ENCODE data around the gene SMIM13. TPM values are rescaled to one million over a fixed set of nuclear protein-coding genes. Genes with fewer than 3 reads are reported as not detected.

SMIM13 gene
- polyA plus RNA-seq, 4 donors: 2.4 to 11.0 (median 4.1) TPM

- H3K4me1 ChIP-seq (ENCODE audit: control insufficient read depth in 3 of 3, insufficient read depth in 2 of 3, low read depth in 1 of 3, low read length in 2 of 3): peaks cover 2 to 8% (median 4%) of the 10 kb centered on the region in 3 donors
- no peak for DNase-seq
- no peak overlapping the region for H3K4me3 ChIP-seq (ENCODE audit: low read depth in 1 of 3, low read length in 3 of 3)
- FAIRE-seq: no peak
- H3K9me3 ChIP-seq (ENCODE audit: control insufficient read depth in 2 of 2, insufficient read depth in 1 of 2, low read depth in 1 of 2, low read length in 1 of 2): no peaks in the 10 kb centered on the region
- peak overlapping the region in 1 of 3 donors; percentile 58 for H3K27ac ChIP-seq (ENCODE audit: low read depth in 1 of 3, low read length in 2 of 3)
- H3K36me3 ChIP-seq (ENCODE audit: control insufficient read depth in 3 of 3, insufficient read depth in 2 of 3, low read depth in 1 of 3, low read length in 3 of 3): no peaks in the 10 kb centered on the region
- H3K27me3 ChIP-seq (ENCODE audit: control insufficient read depth in 3 of 3, insufficient read depth in 3 of 3, low read length in 3 of 3): no peaks in the 10 kb centered on the region
- 82 to 91% (median 87%) methylated on average over 8 of the region's 8 CpGs for WGBS, 3 donors
These were observed 3.8 kb downstream of the SMIM13 start for GRCh38 chr6:11097476-11097875.

- peak overlapping the region in 1 of 3 donors; percentile 58 for H3K27ac ChIP-seq (ENCODE audit: low read depth in 1 of 3, low read length in 2 of 3)
- no peaks in the 10 kb centered on the region for H3K36me3 ChIP-seq (ENCODE audit: control insufficient read depth in 3 of 3, insufficient read depth in 2 of 3, low read depth in 1 of 3, low read length in 3 of 3)
- FAIRE-seq (no peak), DNase-seq (peak; percentile 38 to 58)
- peaks cover 0 to 4% of the 10 kb centered on the region in 2 donors for H3K9me3 ChIP-seq (ENCODE audit: control insufficient read depth in 2 of 2, insufficient read depth in 1 of 2, low read depth in 1 of 2, low read length in 1 of 2)
- H3K27me3 ChIP-seq (ENCODE audit: control insufficient read depth in 3 of 3, insufficient read depth in 3 of 3, low read length in 3 of 3): no peaks in the 10 kb centered on the region
- no peak overlapping the region for H3K4me3 ChIP-seq (ENCODE audit: low read depth in 1 of 3, low read length in 3 of 3)
- WGBS, 3 donors: 93 to 100% (median 93%) methylated on average over 1 of the region's 1 CpG
- H3K4me1 ChIP-seq (ENCODE audit: control insufficient read depth in 3 of 3, insufficient read depth in 2 of 3, low read depth in 1 of 3, low read length in 2 of 3): peaks cover 2 to 8% (median 4%) of the 10 kb centered on the region in 3 donors
These were observed 4.4 kb downstream of the SMIM13 start for GRCh38 chr6:11098004-11098403.

- WGBS, 3 donors: 98% methylated on average over 5 of the region's 5 CpGs
- DNase-seq (no peak), FAIRE-seq (no peak)
- Histone ChIP-seq H3K27ac (ENCODE audit: low read depth in 1 of 3, low read length in 2 of 3) (no peak overlapping the region), H3K4me3 (ENCODE audit: low read depth in 1 of 3, low read length in 3 of 3) (no peak overlapping the region), H3K4me1 (ENCODE audit: control insufficient read depth in 3 of 3, insufficient read depth in 2 of 3, low read depth in 1 of 3, low read length in 2 of 3) (peaks cover 0 to 4% (median 0%) of the 10 kb centered on the region in 3 donors), H3K27me3 (ENCODE audit: control insufficient read depth in 3 of 3, insufficient read depth in 3 of 3, low read length in 3 of 3) (no peaks in the 10 kb centered on the region), H3K9me3 (ENCODE audit: control insufficient read depth in 2 of 2, insufficient read depth in 1 of 2, low read depth in 1 of 2, low read length in 1 of 2) (peaks cover 0 to 11% of the 10 kb centered on the region in 2 donors), H3K36me3 (ENCODE audit: control insufficient read depth in 3 of 3, insufficient read depth in 2 of 3, low read depth in 1 of 3, low read length in 3 of 3) (peaks cover 0 to 5% (median 0%) of the 10 kb centered on the region in 3 donors)
These were observed 7.8 kb downstream of the SMIM13 start for GRCh38 chr6:11101417-11101816.

- 83 to 94% (median 91%) methylated on average over 5 of the region's 5 CpGs for WGBS, 3 donors
- H3K36me3 ChIP-seq (ENCODE audit: control insufficient read depth in 3 of 3, insufficient read depth in 2 of 3, low read depth in 1 of 3, low read length in 3 of 3): peaks cover 0 to 5% (median 0%) of the 10 kb centered on the region in 3 donors
- H3K27me3 ChIP-seq (ENCODE audit: control insufficient read depth in 3 of 3, insufficient read depth in 3 of 3, low read length in 3 of 3): no peaks in the 10 kb centered on the region
- no peaks in the 10 kb centered on the region for H3K4me1 ChIP-seq (ENCODE audit: control insufficient read depth in 3 of 3, insufficient read depth in 2 of 3, low read depth in 1 of 3, low read length in 2 of 3)
- DNase-seq (no peak), FAIRE-seq (no peak)
- no peak overlapping the region for H3K27ac ChIP-seq (ENCODE audit: low read depth in 1 of 3, low read length in 2 of 3)
- H3K4me3 ChIP-seq (ENCODE audit: low read depth in 1 of 3, low read length in 3 of 3): no peak overlapping the region
- H3K9me3 ChIP-seq (ENCODE audit: control insufficient read depth in 2 of 2, insufficient read depth in 1 of 2, low read depth in 1 of 2, low read length in 1 of 2): peaks cover 0 to 11% of the 10 kb centered on the region in 2 donors
These were observed 9.4 kb downstream of the SMIM13 start for GRCh38 chr6:11103065-11103464.

- FAIRE-seq: no peak
- H3K36me3 ChIP-seq (ENCODE audit: control insufficient read depth in 3 of 3, insufficient read depth in 2 of 3, low read depth in 1 of 3, low read length in 3 of 3): peaks cover 0 to 3% (median 0%) of the 10 kb centered on the region in 3 donors
- H3K4me3 ChIP-seq (ENCODE audit: low read depth in 1 of 3, low read length in 3 of 3): no peak overlapping the region
- H3K4me1 ChIP-seq (ENCODE audit: control insufficient read depth in 3 of 3, insufficient read depth in 2 of 3, low read depth in 1 of 3, low read length in 2 of 3): peaks cover 0 to 2% (median 0%) of the 10 kb centered on the region in 3 donors
- no peak overlapping the region for H3K27ac ChIP-seq (ENCODE audit: low read depth in 1 of 3, low read length in 2 of 3)
- no peaks in the 10 kb centered on the region for H3K27me3 ChIP-seq (ENCODE audit: control insufficient read depth in 3 of 3, insufficient read depth in 3 of 3, low read length in 3 of 3)
- DNase-seq: no peak
- H3K9me3 ChIP-seq (ENCODE audit: control insufficient read depth in 2 of 2, insufficient read depth in 1 of 2, low read depth in 1 of 2, low read length in 1 of 2): peaks cover 0 to 3% of the 10 kb centered on the region in 2 donors
These were observed 15.1 kb downstream of the SMIM13 start for GRCh38 chr6:11108726-11109125.

GRCh38 chr6:11110921-11111768 lies 17.5 kb downstream of the SMIM13 start, which contains the start of gene ERVFRD-1:
TSS of gene ERVFRD-1 (minus strand) at chr6:11111725. CDS start at chr6:11105310, 6,415 bp downstream.
- peaks cover 0 to 2% (median 0%) of the 10 kb centered on the region in 3 donors for H3K4me1 ChIP-seq (ENCODE audit: control insufficient read depth in 3 of 3, insufficient read depth in 2 of 3, low read depth in 1 of 3, low read length in 2 of 3)
- no peaks in the 10 kb centered on the region for H3K9me3 ChIP-seq (ENCODE audit: control insufficient read depth in 2 of 2, insufficient read depth in 1 of 2, low read depth in 1 of 2, low read length in 1 of 2)
- peaks cover 0 to 3% (median 0%) of the 10 kb centered on the region in 3 donors for H3K36me3 ChIP-seq (ENCODE audit: control insufficient read depth in 3 of 3, insufficient read depth in 2 of 3, low read depth in 1 of 3, low read length in 3 of 3)
- DNase-seq (no peak), FAIRE-seq (no peak)
- H3K27ac ChIP-seq (ENCODE audit: low read depth in 1 of 3, low read length in 2 of 3): peak within 1 kb of the TSS in 1 of 3 donors; percentile 15
- H3K4me3 ChIP-seq (ENCODE audit: low read depth in 1 of 3, low read length in 3 of 3): peak within 1 kb of the TSS in 1 of 3 donors; percentile 9
- no peaks in the 10 kb centered on the region for H3K27me3 ChIP-seq (ENCODE audit: control insufficient read depth in 3 of 3, insufficient read depth in 3 of 3, low read length in 3 of 3)
- WGBS, 3 donors: 81 to 93% (median 89%) methylated on average over 16 of the region's 16 CpGs

- peaks cover 0 to 2% (median 0%) of the 10 kb centered on the region in 3 donors for H3K4me1 ChIP-seq (ENCODE audit: control insufficient read depth in 3 of 3, insufficient read depth in 2 of 3, low read depth in 1 of 3, low read length in 2 of 3)
- no peaks in the 10 kb centered on the region for H3K9me3 ChIP-seq (ENCODE audit: control insufficient read depth in 2 of 2, insufficient read depth in 1 of 2, low read depth in 1 of 2, low read length in 1 of 2)
- H3K36me3 ChIP-seq (ENCODE audit: control insufficient read depth in 3 of 3, insufficient read depth in 2 of 3, low read depth in 1 of 3, low read length in 3 of 3): peaks cover 0 to 3% (median 0%) of the 10 kb centered on the region in 3 donors
- FAIRE-seq: no peak
- WGBS, 3 donors: 62 to 87% (median 82%) methylated on average over 9 of the region's 9 CpGs
- H3K4me3 ChIP-seq (ENCODE audit: low read depth in 1 of 3, low read length in 3 of 3): peak overlapping the region in 1 of 3 donors; percentile 9
- peak overlapping the region in 1 of 3 donors; percentile 15 for H3K27ac ChIP-seq (ENCODE audit: low read depth in 1 of 3, low read length in 2 of 3)
- H3K27me3 ChIP-seq (ENCODE audit: control insufficient read depth in 3 of 3, insufficient read depth in 3 of 3, low read length in 3 of 3): no peaks in the 10 kb centered on the region
- peak in 1 of 2 donors; percentile 72 for DNase-seq
These were observed 18.3 kb downstream of the SMIM13 start for GRCh38 chr6:11111769-11112437.

- no peak for FAIRE-seq
These were observed 19.4 kb downstream of the SMIM13 start for GRCh38 chr6:11113038-11113437.

More at GRCh38 chr6:11113038-11113437, 19.4 kb downstream of the SMIM13 start:
- H3K36me3 ChIP-seq (ENCODE audit: control insufficient read depth in 3 of 3, insufficient read depth in 2 of 3, low read depth in 1 of 3, low read length in 3 of 3): peaks cover 0 to 3% (median 0%) of the 10 kb centered on the region in 3 donors
- no peaks in the 10 kb centered on the region for H3K27me3 ChIP-seq (ENCODE audit: control insufficient read depth in 3 of 3, insufficient read depth in 3 of 3, low read length in 3 of 3)
- no peak overlapping the region for H3K4me3 ChIP-seq (ENCODE audit: low read depth in 1 of 3, low read length in 3 of 3)
- WGBS, 3 donors: 94 to 98% (median 95%) methylated on average over 4 of the region's 4 CpGs
- H3K9me3 ChIP-seq (ENCODE audit: control insufficient read depth in 2 of 2, insufficient read depth in 1 of 2, low read depth in 1 of 2, low read length in 1 of 2): no peaks in the 10 kb centered on the region
- DNase-seq: no peak
- H3K27ac ChIP-seq (ENCODE audit: low read depth in 1 of 3, low read length in 2 of 3): no peak overlapping the region
- H3K4me1 ChIP-seq (ENCODE audit: control insufficient read depth in 3 of 3, insufficient read depth in 2 of 3, low read depth in 1 of 3, low read length in 2 of 3): peaks cover 0 to 2% (median 0%) of the 10 kb centered on the region in 3 donors
